Suprapubic skin (tissue), 4 donors: Measurements from ENCODE around the gene RNF145. TPM values are rescaled to one million over a fixed set of nuclear protein-coding genes. Genes with fewer than 3 reads are reported as not detected.

ENCODE experiments used
- DNase-seq, 2 donors: peaks; one replicate each; pipeline ENCODE4 v3.0.0-alpha.2; 2019; ENCODE audit warnings: low spot score in 2 of 2
- H3K27ac ChIP-seq: fragments of 200-600 bp; sonication (generic); one replicate; pipeline ENCODE4 v1.5.1; 2019
- H3K27me3 ChIP-seq: fragments of 200-600 bp; sonication (generic); one replicate; pipeline ENCODE4 v1.5.1; 2019
- H3K36me3 ChIP-seq: fragments of 200-600 bp; sonication (generic); one replicate; pipeline ENCODE4 v1.5.1; 2019
- H3K4me1 ChIP-seq: fragments of 200-600 bp; sonication (generic); one replicate; pipeline ENCODE4 v1.5.1; 2019
- H3K4me3 ChIP-seq: fragments of 200-600 bp; sonication (generic); one replicate; pipeline ENCODE4 v1.5.1; 2019; ENCODE audit warnings: mild to moderate bottlenecking
- H3K9me3 ChIP-seq: fragments of 200-600 bp; sonication (generic); one replicate; pipeline ENCODE4 v1.5.1; 2019
- EP300 ChIP-seq: sonication (generic); formaldehyde crosslinking; IDR thresholded peaks from one replicate; pipeline ENCODE4 v1.6.1; 2017; ENCODE audit warnings: antibody characterized with exemption
- POLR2A ChIP-seq, 2 donors: fragments of 450-650 bp; IDR thresholded peaks; one replicate each; pipeline ENCODE4 v1.6.1; 2017; ENCODE audit warnings: antibody characterized with exemption in 2 of 2, mild to moderate bottlenecking in 2 of 2, moderate library complexity in 2 of 2
- POLR2AphosphoS5 ChIP-seq, 3 donors: sonication (generic); formaldehyde crosslinking; IDR thresholded peaks; one replicate each; pipeline ENCODE4 v1.6.1; 2017; ENCODE audit warnings: antibody characterized with exemption in 3 of 3
- WGBS: methylation state at CpG from one replicate; pipeline ENCODE4 v1.1.5; 2018; 5-methylcytosine and 5-hydroxymethylcytosine counted together
- total RNA-seq, 4 donors: library from RNA; depleted of rRNA; stranded (reverse); fragments of >200 nt; gene quantifications; one replicate each; pipeline ENCODE4 v1.1.0, GENCODE V29; 2016
- TF ChIP-seq, protein P1 (sequence below), 2 donors: fragments of 200-600 bp in 1 of 2; fragments of 450-650 bp in 1 of 2; sonication (generic) in 1 of 2; IDR thresholded peaks; one replicate each; pipeline ENCODE4 v1.5.1; 2016 to 2019; ENCODE audit warnings: antibody characterized with exemption in 2 of 2, mild to moderate bottlenecking in 1 of 2, moderate library complexity in 1 of 2

The RNF145 gene
- total RNA-seq, 4 donors from 2014 or later: 37.4 to 57.0 (median 48.2) TPM

- no peak for TF ChIP-seq EP300
- no peak overlapping the region for H3K27ac ChIP-seq
- H3K4me1 ChIP-seq: peaks cover 26% of the 10 kb centered on the region
- no peak overlapping the region for H3K4me3 ChIP-seq
- WGBS: 76% methylated on average over 2 of the region's 2 CpGs
- no peaks in the 10 kb centered on the region for H3K36me3 ChIP-seq
- DNase-seq: no peak
- no peaks in the 10 kb centered on the region for H3K9me3 ChIP-seq
- no peaks in the 10 kb centered on the region for H3K27me3 ChIP-seq
These were observed 5.3 kb upstream of the RNF145 start for GRCh38 chr5:159214486-159215271.

DNA sequence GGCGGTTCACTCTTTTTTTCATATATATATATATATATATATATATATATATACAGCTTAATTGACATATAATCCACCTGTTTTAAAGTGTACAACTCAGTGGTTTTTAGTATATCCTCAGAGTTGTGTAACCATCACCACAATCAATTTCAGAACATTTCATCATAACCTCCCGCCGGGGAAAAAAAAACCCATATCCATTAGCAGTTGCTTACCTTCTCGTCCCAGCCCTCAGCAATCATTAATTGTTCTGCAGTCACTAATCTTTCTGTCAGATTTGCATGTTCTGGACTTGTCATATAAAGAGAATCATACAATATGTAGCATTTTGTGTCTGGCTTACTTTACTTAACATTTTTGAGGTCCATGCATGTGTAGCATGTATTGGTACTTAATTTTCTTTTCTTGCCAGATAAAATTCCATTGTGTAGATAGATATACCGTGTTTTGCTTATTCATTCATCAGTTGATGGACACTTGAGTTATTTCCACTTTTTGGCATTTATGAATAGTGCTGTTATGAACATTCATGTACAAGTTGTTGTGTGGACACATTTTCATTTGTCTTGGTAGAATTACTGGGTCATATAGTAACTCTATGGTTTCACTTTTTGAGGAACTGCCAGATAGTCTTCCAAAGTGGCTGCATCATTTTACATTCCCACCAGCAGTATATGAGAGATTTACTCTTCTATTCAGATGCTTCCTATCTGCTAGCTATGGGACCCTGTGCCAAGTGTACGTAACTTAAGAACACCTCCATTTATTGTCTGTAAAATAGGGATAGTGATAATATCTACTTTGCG, 3.5 kb upstream of the RNF145 start:
- Histone ChIP-seq H3K27me3 (no peaks in the 10 kb centered on the region), H3K27ac (no peak overlapping the region), H3K36me3 (no peaks in the 10 kb centered on the region), H3K9me3 (no peaks in the 10 kb centered on the region), H3K4me1 (peaks cover 25% of the 10 kb centered on the region), H3K4me3 (no peak overlapping the region)
- 80% methylated on average over 7 of the region's 7 CpGs for WGBS
- TF ChIP-seq POLR2AphosphoS5 (IDR thresholded peaks at IDR 0.05): no peak
- TF ChIP-seq EP300: no peak
- TF ChIP-seq, protein P1, sequence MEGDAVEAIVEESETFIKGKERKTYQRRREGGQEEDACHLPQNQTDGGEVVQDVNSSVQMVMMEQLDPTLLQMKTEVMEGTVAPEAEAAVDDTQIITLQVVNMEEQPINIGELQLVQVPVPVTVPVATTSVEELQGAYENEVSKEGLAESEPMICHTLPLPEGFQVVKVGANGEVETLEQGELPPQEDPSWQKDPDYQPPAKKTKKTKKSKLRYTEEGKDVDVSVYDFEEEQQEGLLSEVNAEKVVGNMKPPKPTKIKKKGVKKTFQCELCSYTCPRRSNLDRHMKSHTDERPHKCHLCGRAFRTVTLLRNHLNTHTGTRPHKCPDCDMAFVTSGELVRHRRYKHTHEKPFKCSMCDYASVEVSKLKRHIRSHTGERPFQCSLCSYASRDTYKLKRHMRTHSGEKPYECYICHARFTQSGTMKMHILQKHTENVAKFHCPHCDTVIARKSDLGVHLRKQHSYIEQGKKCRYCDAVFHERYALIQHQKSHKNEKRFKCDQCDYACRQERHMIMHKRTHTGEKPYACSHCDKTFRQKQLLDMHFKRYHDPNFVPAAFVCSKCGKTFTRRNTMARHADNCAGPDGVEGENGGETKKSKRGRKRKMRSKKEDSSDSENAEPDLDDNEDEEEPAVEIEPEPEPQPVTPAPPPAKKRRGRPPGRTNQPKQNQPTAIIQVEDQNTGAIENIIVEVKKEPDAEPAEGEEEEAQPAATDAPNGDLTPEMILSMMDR (IDR thresholded peaks at IDR 0.05): no peak
- TF ChIP-seq POLR2A (IDR thresholded peaks at IDR 0.05): no peak
- DNase-seq: no peak

DNA sequence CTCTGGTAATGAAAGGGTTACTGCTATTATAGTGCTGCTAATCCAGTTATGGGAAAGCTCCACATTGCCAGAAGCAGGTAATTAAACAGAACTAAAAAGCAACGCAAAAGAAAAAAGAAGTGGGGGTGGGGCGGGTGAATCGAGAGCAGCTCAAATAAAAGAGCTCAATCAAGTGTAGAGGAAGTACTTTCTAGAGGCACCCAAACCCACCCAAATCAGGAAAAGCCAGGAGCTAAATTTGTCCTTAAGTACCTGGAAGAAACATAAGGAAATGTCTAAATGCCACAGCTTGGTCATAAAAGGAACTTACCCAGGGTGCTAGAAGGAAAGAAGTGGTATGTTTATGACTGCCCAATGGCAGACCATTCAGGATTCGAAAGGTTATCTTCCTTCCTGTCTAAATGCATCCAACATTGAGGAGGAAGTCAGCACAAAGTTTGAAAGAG, 2.4 kb upstream of the RNF145 start:
- Histone ChIP-seq H3K9me3 (no peaks in the 10 kb centered on the region), H3K4me3 (no peak overlapping the region), H3K36me3 (no peaks in the 10 kb centered on the region), H3K27me3 (no peaks in the 10 kb centered on the region), H3K4me1 (peaks cover 34% of the 10 kb centered on the region), H3K27ac (no peak overlapping the region)
- no peak for TF ChIP-seq EP300
- TF ChIP-seq, protein P1 (IDR thresholded peaks at IDR 0.05): no peak
- no peak for TF ChIP-seq POLR2A (IDR thresholded peaks at IDR 0.05)
- no peak for TF ChIP-seq POLR2AphosphoS5 (IDR thresholded peaks at IDR 0.05)
- no peak for DNase-seq
- 33% methylated on average over 4 of the region's 4 CpGs for WGBS

DNA sequence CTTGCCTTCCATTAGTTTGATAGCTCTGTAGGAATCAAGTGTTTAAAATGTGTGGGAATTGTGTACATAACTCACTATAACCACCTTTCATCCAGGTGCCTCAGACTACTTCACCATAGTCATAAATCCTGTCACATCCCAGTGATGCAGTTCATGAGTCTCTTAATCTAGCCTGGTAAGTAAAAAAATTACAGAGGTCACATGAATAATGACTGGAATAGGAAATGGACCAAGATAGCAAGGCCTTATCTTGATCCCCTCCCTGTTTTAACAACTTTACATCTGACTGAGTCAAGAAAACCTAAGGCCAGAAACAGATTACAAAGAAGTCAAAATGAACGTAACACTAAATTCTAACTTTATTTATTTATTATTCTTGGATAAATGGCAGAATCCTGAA, 1.5 kb upstream of the RNF145 start:
- no peak for DNase-seq
- Histone ChIP-seq H3K4me1 (peaks cover 43% of the 10 kb centered on the region), H3K36me3 (no peaks in the 10 kb centered on the region), H3K4me3 (no peak overlapping the region), H3K9me3 (no peaks in the 10 kb centered on the region), H3K27ac (no peak overlapping the region), H3K27me3 (no peaks in the 10 kb centered on the region)
- WGBS: 76% methylated on average over 1 of the region's 1 CpG
- TF ChIP-seq POLR2A (IDR thresholded peaks at IDR 0.05) (no peak), POLR2AphosphoS5 (IDR thresholded peaks at IDR 0.05) (no peak), EP300 (no peak)
- TF ChIP-seq, protein P1 (IDR thresholded peaks at IDR 0.05): no peak

DNA sequence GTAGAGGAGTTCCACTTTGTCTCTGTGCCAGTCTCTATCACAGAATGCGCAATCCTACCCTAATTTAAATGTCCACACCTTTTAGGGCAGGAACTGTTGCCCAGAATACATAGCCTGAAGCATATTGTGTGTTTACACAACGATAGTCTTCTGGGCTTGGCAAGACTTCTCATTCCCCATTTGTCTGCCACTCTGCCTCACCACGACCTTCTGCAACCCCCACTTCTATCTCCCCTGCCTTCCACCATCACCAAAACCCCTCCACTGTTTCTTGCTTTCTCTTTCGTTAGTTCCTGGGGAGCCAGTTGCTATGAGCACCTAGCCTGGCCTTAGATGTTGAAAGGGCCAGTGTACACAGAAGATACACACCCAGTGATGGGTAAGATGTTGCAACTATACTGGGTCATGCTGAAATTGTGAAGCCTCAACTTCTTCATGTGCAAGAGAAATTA, 883 bp upstream of the RNF145 start:
- Histone ChIP-seq H3K27ac (peak overlapping the region; percentile 94), H3K4me3 (peak overlapping the region; percentile 80), H3K36me3 (no peaks in the 10 kb centered on the region), H3K27me3 (no peaks in the 10 kb centered on the region), H3K9me3 (no peaks in the 10 kb centered on the region), H3K4me1 (peaks cover 49% of the 10 kb centered on the region)
- TF ChIP-seq POLR2AphosphoS5 (IDR thresholded peaks at IDR 0.05): no peak
- TF ChIP-seq EP300: no peak
- no peak for TF ChIP-seq POLR2A (IDR thresholded peaks at IDR 0.05)
- TF ChIP-seq, protein P1 (IDR thresholded peaks at IDR 0.05): no peak
- WGBS: 38% methylated on average over 4 of the region's 4 CpGs
- no peak for DNase-seq
